ENCODE measurements around the gene HOXC10.

The HOXC10 gene

DNA sequence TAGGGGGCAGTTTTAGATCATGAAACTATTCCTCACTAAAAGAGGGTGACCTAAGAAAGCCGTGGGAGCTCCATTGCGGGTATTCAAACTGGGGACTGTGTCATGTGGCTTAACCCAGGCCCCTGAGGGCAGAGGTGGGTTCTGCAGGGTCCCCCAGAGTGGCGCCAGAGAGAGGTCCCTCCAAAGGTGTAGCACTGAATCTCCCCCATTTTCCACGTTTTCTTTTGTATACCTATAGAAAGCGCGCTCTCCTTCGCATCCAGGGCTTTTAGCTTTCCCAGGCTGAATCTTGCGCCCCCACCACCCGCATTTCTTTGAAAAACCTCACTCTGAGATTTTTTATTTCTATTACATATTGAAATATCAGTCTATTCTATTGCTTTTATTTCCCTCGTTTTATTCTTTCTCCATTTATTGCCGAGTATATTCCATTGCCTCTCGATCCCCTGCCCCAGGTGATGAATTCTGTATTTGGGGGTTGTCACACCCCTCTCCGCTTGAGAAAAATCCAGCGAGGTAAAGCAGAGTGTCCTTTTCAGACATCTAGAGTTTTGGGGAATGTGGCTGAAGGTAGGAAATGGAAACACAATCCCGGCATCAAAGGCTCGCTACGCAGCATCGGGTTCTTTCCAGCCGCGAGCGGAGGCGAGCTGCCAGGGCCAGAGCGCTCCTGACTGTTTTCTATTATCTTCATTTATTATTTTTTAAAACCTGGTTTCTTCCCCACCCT lies 47.2 kb upstream of the HOXC10 start:
- Histone ChIP-seq H4K20me1 (ENCODE audit: control insufficient read depth, insufficient read depth, low read depth, low read length) (no peaks in the 10 kb centered on the region), H3K36me3 (ENCODE audit: control insufficient read depth, low read length) (no peaks in the 10 kb centered on the region), H3K4me1 (ENCODE audit: control insufficient read depth, low read length) (peaks cover 6% of the 10 kb centered on the region), H3K9me3 (ENCODE audit: control insufficient read depth, insufficient read depth, low read length) (no peaks in the 10 kb centered on the region), H3K79me2 (ENCODE audit: control insufficient read depth, low read length) (no peaks in the 10 kb centered on the region), H3K4me2 (ENCODE audit: low read length) (no peak overlapping the region), H3F3A (ENCODE audit: control insufficient read depth, insufficient read depth) (no peaks in the 10 kb centered on the region), H3K4me3 (ENCODE audit: low read length) (no peak overlapping the region), H3K9me2 (replicated peaks; ENCODE audit: control insufficient read depth, low read length) (no peaks in the 10 kb centered on the region), H3K27me3 (ENCODE audit: control insufficient read depth, low read length) (peaks cover 74% of the 10 kb centered on the region), H3K27ac (ENCODE audit: low read depth, low read length) (no peak overlapping the region)
- TF ChIP-seq EZH2phosphoT487 (IDR thresholded peaks at IDR 0.05; ENCODE audit: borderline replicate concordance, low read length), result no peak
- TF ChIP-seq, protein P1, sequence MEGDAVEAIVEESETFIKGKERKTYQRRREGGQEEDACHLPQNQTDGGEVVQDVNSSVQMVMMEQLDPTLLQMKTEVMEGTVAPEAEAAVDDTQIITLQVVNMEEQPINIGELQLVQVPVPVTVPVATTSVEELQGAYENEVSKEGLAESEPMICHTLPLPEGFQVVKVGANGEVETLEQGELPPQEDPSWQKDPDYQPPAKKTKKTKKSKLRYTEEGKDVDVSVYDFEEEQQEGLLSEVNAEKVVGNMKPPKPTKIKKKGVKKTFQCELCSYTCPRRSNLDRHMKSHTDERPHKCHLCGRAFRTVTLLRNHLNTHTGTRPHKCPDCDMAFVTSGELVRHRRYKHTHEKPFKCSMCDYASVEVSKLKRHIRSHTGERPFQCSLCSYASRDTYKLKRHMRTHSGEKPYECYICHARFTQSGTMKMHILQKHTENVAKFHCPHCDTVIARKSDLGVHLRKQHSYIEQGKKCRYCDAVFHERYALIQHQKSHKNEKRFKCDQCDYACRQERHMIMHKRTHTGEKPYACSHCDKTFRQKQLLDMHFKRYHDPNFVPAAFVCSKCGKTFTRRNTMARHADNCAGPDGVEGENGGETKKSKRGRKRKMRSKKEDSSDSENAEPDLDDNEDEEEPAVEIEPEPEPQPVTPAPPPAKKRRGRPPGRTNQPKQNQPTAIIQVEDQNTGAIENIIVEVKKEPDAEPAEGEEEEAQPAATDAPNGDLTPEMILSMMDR (IDR thresholded peaks at IDR 0.05; ENCODE audit: low read depth, low read length, poor library complexity, severe bottlenecking), result no peak

DNA sequence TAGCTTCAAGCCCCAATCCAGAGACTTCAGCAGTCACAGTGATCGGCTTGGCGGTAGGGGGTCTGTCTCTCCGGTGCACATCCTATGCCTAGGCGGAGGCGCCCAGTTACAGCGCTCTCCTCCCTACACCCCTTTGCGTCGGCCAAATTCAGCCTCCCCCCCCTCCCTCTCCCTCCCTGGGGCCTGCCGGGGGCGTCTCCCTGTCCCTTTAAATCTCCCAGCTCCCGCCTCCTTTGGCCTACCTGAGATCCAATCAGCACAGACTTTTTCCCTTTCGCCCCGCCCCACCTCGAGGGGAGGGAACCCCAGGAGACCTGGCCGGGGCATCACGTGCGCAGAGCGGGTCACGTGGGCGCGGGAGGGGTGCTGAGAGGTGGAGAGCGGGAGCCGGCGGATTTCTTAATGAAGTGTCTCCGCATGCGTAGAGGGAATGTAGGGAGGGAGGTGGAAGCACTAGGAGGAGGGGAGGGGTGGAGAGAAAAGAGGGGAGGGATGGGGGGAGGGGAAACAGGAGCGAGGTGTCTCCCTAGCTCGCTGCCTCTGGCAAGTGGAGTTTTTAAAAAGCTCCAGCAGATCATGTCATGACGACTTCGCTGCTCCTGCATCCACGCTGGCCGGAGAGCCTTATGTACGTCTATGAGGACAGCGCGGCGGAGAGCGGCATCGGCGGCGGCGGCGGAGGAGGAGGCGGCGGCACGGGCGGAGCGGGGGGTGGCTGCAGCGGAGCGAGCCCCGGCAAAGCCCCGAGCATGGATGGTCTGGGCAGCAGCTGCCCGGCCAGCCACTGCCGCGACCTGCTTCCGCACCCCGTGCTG lies 46.4 kb upstream of the HOXC10 start, which contains the start of gene HOXC13:
TSS of gene HOXC13 (plus strand) at position 506 of the 815 bp plus-strand sequence. CDS start at position 582, 76 bp downstream.
- no peak within 1 kb of the TSS for H3K27ac ChIP-seq (ENCODE audit: low read depth, low read length)
- no peaks in the 10 kb centered on the region for H3K79me2 ChIP-seq (ENCODE audit: control insufficient read depth, low read length)
- TF ChIP-seq, protein P1 (IDR thresholded peaks at IDR 0.05; ENCODE audit: low read depth, low read length, poor library complexity, severe bottlenecking), result no peak
- no peak for TF ChIP-seq EZH2phosphoT487 (IDR thresholded peaks at IDR 0.05; ENCODE audit: borderline replicate concordance, low read length)
- H3K27me3 ChIP-seq (ENCODE audit: control insufficient read depth, low read length), result peaks cover 72% of the 10 kb centered on the region
- H4K20me1 ChIP-seq (ENCODE audit: control insufficient read depth, insufficient read depth, low read depth, low read length), result no peaks in the 10 kb centered on the region
- H3K4me3 ChIP-seq (ENCODE audit: low read length), result no peak within 1 kb of the TSS
- H3K36me3 ChIP-seq (ENCODE audit: control insufficient read depth, low read length), result no peaks in the 10 kb centered on the region
- H3K9me2 ChIP-seq (replicated peaks; ENCODE audit: control insufficient read depth, low read length), result no peaks in the 10 kb centered on the region
- no peaks in the 10 kb centered on the region for H3F3A ChIP-seq (ENCODE audit: control insufficient read depth, insufficient read depth)
- peaks cover 6% of the 10 kb centered on the region for H3K4me1 ChIP-seq (ENCODE audit: control insufficient read depth, low read length)
- peak within 1 kb of the TSS; percentile 38 for H3K4me2 ChIP-seq (ENCODE audit: low read length)
- H3K9me3 ChIP-seq (ENCODE audit: control insufficient read depth, insufficient read depth, low read length), result no peaks in the 10 kb centered on the region

DNA sequence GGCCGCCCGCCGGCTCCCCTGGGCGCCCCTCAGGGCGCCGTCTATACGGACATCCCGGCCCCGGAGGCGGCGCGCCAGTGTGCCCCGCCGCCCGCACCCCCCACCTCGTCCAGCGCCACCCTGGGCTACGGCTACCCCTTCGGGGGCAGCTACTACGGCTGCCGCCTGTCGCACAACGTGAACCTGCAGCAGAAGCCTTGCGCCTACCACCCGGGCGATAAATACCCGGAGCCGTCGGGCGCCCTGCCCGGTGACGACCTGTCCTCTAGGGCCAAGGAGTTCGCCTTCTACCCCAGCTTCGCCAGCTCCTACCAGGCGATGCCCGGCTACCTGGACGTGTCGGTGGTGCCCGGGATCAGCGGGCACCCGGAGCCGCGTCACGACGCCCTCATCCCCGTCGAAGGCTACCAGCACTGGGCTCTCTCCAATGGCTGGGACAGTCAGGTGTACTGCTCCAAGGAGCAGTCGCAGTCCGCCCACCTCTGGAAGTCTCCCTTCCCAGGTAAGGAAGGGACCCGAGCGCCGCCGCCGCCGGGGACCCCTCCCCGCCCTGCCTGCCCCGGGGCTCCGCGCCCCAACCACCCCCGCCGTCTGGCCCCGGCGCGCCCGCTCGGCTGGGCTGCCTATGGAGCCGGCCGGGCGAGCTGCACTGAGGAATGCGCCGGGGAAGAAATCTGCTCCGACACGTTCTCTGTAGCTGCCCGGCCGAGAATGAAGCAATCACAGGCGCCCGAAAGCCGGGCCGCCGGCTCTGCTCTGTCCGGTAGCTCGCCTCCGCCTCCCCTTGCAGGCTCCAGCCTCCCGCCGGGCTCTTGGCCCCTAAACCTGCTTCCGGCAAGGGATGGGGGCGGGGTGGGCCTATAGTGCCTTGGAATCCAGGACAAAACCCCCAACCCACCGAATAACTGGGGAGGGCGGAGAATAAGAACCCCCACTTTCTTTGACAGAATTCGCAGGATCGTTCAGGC lies 45.5 kb upstream of the HOXC10 start:
- Histone ChIP-seq H3K4me2 (ENCODE audit: low read length) (no peak overlapping the region), H3K79me2 (ENCODE audit: control insufficient read depth, low read length) (no peaks in the 10 kb centered on the region), H3K36me3 (ENCODE audit: control insufficient read depth, low read length) (no peaks in the 10 kb centered on the region), H3K4me3 (ENCODE audit: low read length) (no peak overlapping the region), H3F3A (ENCODE audit: control insufficient read depth, insufficient read depth) (no peaks in the 10 kb centered on the region), H4K20me1 (ENCODE audit: control insufficient read depth, insufficient read depth, low read depth, low read length) (no peaks in the 10 kb centered on the region), H3K9me2 (replicated peaks; ENCODE audit: control insufficient read depth, low read length) (no peaks in the 10 kb centered on the region), H3K27ac (ENCODE audit: low read depth, low read length) (no peak overlapping the region), H3K27me3 (ENCODE audit: control insufficient read depth, low read length) (peaks cover 71% of the 10 kb centered on the region), H3K4me1 (ENCODE audit: control insufficient read depth, low read length) (peaks cover 6% of the 10 kb centered on the region), H3K9me3 (ENCODE audit: control insufficient read depth, insufficient read depth, low read length) (no peaks in the 10 kb centered on the region)
- TF ChIP-seq, protein P1 (IDR thresholded peaks at IDR 0.05; ENCODE audit: low read depth, low read length, poor library complexity, severe bottlenecking), result no peak
- TF ChIP-seq EZH2phosphoT487 (IDR thresholded peaks at IDR 0.05; ENCODE audit: borderline replicate concordance, low read length), result no peak

Measured in DOHH2 (cell line).